ENCODE results near the gene CEP350. TPM values are rescaled to one million over a fixed set of nuclear protein-coding genes. Genes with fewer than 3 reads are reported as not detected.

CEP350 gene
- total RNA-seq, 2 donors from 2014 or later: 41.9 to 43.6 TPM

DNA sequence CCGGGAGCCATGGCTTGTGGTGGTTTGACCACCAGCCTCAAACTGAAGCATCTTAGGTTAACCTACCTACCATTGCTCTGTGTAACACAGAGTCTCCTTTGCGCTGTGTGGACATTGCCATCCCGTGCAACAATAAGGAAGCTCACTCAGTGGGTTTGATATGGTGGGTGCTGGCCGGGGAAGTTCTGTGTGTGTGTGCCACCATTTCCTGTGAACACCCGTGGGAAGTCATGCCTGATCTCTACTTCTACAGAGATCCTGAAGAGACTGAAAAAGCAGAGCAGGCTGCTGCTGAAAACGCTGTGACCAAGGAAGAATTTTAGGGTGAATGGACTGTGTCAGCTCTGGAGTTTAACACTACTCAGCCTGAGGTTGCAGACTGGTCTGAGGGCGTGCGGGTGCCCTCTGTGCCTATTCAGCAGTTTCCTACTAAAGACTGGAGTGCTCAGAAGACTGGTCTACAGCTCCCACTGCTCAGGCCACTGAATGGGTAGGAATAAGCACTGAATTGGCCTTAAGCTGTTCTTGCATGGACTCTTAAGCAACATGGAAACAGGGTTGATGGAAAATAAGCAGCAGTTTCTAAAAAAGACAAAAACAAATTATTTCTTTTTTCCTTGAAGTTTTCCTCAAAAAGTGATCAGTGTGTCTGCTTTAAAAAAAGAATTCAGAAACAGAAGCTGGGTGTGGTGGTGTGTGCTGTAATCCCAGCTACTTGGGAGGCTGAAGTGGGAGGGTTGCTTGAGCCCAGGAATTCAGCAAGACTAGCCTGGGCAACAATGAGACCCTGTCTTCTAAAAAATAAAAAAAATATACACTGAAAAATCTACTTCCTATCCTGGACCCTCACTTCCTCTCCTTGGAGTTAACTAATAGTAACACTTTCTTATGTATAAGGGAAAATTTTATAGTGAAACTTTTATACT, 14.6 kb downstream of the CEP350 start:
- peak overlapping the region in 1 of 2 donors; percentile 67 for H3K27ac Mint-ChIP-seq

DNA sequence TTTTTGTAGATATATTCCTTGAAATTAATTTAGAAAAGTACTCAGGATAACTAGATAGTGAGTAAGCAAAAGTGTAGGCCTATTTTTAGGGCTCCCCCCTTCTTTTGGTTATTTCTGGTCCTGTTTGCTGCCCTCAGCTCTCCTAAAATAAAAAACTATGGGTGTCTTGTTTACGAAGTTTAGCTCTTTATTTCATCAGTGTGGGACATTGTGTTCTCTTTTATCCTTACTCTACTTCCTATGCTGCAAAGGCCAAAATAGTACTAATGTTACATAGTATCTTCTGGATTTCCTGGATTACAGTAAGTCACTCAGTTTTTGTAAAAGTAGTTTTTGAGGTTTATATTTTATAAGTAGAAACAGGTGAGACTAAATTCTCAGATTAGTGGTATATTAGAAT, 15.4 kb downstream of the CEP350 start:
- ATAC-seq (no peak), DNase-seq (ENCODE audit: low spot score in 2 of 2) (no peak)
- Mint-ChIP-seq H3K36me3 (peaks cover 0 to 40% of the 10 kb centered on the region in 2 donors), H3K27ac (no peak overlapping the region), H3K9me3 (peaks cover 0 to 14% of the 10 kb centered on the region in 2 donors)

More for the DNA sequence above, 14.6 kb downstream of the CEP350 start:
- Mint-ChIP-seq H3K36me3 (peaks cover 0 to 43% of the 10 kb centered on the region in 2 donors), H3K9me3 (peaks cover 0 to 17% of the 10 kb centered on the region in 2 donors)
- DNase-seq (ENCODE audit: low spot score in 2 of 2) (no peak), ATAC-seq (no peak)

DNA sequence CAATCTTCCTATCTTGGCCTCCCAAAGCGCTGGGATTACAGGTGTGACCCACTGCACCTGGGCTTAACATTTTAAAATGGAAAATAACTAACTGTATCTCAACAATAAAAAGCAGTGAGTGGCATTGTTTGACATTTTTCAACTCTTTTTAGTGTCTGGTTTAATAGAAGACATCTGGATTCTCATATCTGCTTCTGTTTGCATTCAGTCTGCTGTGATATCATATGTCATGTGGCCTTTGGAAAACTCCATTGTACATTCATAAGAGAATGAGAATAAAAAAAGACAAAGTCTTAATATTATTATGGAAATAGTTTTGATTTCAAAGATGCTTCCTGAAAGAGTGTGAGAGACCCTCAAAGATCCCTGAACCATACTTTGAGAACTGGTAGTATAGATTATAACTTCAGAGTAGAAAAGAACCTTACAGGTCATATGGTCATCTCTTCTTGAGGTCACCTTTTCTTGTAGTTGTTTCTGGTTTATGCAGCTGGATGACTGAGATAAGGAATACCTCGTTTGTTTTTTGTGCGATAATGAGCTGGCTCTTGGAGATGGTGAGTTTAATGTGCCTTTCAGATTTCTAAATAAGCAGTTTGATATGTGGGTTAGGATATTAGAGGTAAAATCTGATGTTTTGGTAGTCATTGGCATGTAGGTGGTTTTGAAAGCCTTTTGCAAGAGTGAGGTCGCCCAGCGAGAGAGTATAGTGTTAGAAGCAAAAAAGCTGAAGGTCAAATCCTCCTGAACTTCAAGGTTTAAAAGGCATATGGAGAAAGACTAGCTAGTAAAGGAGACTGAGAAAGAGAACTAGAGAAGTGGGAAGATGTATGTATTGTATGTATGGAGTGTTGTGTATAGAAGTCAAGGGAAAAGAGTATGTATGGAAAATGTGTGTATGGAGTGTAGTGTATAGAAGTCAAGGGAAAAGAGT, 17.2 kb downstream of the CEP350 start:
- DNase-seq (ENCODE audit: low spot score in 2 of 2): no peak
- peaks cover 0 to 12% of the 10 kb centered on the region in 2 donors for H3K9me3 Mint-ChIP-seq
- peaks cover 0 to 35% of the 10 kb centered on the region in 2 donors for H3K36me3 Mint-ChIP-seq
- ATAC-seq: no peak
- no peak overlapping the region for H3K27ac Mint-ChIP-seq

DNA sequence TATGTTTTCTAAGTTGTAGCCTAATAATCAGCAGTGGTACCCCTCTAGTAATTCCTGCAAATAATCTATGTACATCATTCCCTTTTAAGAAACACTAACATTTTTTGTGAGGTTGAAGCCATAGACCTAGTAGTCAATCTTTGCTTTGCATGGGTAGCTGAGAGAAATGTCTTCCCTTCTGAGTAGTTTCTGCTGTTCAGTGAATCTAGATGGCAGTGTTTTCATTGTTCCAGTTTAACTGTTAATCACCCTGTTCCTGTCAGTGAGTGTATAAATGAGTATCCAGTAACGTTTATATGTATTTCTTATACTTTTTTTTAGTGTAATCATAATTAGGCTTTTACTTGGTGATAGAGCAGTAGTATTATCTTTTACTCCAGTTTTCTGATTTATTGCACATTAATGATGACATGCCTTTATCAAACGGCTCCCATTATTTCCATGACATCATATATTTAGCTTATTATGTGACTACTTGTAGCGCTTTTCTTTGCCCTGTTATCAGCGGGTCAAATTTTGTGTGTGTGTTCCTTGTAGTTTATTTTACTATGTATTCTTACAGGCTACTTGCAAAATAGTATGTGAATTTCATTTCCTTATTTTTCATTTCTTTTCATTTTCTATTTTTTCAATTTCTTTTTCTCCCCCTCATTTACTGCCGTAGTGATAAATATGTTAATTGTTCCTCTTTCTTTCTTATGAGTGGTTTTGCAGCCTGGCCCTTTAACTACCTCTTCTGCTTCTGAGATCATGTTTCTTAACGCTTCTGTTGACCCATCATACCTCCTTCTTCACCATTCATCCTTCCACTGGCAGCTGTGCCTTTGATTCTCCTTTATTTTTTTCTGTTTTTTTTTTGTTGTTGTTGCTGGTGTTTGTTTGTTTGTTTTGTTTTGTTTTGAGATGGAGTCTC, 18.8 kb downstream of the CEP350 start:
- H3K36me3 Mint-ChIP-seq: peaks cover 0 to 35% of the 10 kb centered on the region in 2 donors
- ATAC-seq (no peak), DNase-seq (ENCODE audit: low spot score in 2 of 2) (no peak)
- peak overlapping the region in 1 of 2 donors; percentile 25 for H3K27ac Mint-ChIP-seq
- H3K9me3 Mint-ChIP-seq: peaks cover 0 to 7% of the 10 kb centered on the region in 2 donors

DNA sequence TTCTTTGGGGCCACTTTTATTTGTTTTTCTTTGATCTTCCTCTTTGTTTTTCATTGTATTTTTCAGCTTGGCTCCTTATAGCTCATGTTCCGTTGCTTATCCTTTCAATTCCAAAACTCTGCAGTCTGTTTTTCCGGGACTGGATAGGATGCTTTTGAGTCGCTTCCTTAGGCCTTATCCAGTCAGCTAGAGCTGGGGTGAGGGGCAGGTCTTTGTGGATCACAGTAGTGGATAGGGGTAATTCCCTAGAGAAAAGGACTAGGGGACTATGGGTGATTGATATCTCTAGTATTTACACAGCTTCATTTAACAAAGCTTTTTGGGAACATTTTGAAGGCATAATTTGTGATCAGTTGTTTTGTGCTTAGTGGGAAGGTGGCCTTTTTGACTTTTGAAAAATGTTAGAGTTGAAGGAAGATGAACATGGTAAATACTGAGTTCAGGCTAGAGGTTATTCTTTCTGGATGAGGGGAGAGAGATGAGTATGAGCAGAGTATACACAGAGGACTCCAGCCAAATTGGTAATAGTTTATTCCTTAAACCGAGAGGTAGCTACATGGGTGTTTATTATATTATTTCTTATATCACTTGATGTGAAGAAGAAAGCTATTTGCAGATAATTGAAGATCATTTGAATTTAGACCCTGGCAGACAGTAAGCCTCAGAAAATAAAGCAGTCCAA, 22.5 kb downstream of the CEP350 start:
- peaks cover 0 to 15% of the 10 kb centered on the region in 2 donors for H3K36me3 Mint-ChIP-seq
- H3K27ac Mint-ChIP-seq: peak overlapping the region in 1 of 2 donors; percentile 17
- H3K9me3 Mint-ChIP-seq: peaks cover 3 to 9% of the 10 kb centered on the region in 2 donors
- ATAC-seq (no peak), DNase-seq (ENCODE audit: low spot score in 2 of 2) (no peak)

DNA sequence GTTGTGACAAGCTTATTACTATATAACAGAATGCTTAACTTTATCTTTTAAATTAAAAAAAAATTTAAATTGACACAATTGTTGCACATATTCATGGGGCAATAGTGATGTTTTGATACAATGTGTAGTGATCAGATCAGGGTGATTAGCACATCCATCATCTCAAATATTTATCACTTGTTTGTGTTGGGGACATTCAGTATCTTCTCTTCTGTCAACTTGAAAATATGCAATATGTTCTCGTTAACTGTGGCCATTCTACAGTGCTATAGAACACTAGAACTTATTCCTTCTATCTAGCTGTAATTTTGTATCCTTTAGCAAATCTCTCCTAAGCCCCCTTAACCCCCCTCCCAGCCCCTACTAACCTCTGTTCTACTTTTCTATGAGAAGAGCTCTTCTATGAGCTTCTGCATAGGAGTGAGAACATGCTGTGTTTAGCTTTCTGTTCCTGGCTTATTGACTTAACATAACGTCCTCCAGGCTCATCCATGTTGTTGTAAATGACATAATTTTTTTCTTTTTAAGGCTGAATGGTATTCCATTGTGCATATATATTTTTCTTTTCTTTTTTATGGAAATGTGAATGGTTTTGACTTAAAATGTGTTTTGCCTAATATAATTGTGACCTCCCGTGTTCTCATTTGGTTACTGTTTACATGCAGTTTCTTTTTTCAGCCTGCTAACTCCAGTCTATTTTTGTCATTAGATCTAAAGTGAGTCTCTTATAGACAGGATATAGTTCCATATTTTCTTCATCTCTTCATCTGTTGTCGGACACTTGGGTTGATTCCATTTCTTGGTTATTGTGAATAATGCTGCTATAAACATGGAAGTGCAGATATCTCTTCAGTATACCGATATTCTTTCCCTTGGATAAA, 23.8 kb downstream of the CEP350 start:
- DNase-seq (ENCODE audit: low spot score in 2 of 2): no peak
- H3K36me3 Mint-ChIP-seq: peaks cover 0 to 6% of the 10 kb centered on the region in 2 donors
- ATAC-seq: no peak
- peaks cover 3 to 4% of the 10 kb centered on the region in 2 donors for H3K9me3 Mint-ChIP-seq
- H3K27ac Mint-ChIP-seq: no peak overlapping the region

DNA sequence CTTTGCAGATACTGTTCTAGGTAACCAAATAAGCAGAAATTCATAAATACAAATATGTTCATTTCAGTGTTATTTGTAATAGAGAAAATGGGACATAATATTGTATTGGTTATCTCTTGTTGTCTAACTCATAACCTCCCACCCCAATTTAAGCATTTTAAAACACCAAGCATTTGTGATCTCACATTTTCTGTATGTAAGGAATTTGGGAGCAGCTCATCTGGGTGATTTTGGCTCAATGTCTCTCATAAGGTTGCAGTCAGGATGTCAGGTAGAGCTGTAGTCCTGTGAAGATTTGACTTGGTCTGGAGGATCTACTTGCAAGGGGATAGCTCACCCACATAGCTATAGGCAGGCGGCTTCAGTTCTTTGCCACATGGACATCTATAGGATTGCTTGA, 29.5 kb downstream of the CEP350 start:
- DNase-seq (ENCODE audit: low spot score in 2 of 2): no peak
- ATAC-seq: no peak
- Mint-ChIP-seq H3K9me3 (no peaks in the 10 kb centered on the region), H3K36me3 (no peaks in the 10 kb centered on the region), H3K27ac (no peak overlapping the region)

DNA sequence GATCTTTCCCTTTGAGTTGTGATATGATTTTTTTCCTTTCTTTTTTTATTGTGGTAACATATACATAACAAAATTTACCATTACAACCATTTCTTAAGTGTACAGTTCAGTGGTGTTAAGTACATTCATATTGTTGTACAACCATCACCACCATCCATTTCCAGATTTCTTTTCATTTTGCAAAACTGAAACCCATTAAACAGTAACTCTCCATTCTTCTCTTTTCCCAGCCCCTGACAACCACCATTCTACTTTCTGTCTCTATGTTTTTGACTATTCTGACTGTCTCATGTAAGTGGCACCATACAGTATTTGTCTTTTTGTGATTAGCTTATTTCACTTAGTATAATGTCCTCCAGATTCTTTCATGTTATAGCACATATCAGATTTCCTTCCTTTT, 30.3 kb downstream of the CEP350 start:
- no peak for DNase-seq (ENCODE audit: low spot score in 2 of 2)
- no peaks in the 10 kb centered on the region for H3K9me3 Mint-ChIP-seq
- no peaks in the 10 kb centered on the region for H3K36me3 Mint-ChIP-seq
- ATAC-seq: peak; percentile 24 to 88
- H3K27ac Mint-ChIP-seq: no peak overlapping the region

DNA sequence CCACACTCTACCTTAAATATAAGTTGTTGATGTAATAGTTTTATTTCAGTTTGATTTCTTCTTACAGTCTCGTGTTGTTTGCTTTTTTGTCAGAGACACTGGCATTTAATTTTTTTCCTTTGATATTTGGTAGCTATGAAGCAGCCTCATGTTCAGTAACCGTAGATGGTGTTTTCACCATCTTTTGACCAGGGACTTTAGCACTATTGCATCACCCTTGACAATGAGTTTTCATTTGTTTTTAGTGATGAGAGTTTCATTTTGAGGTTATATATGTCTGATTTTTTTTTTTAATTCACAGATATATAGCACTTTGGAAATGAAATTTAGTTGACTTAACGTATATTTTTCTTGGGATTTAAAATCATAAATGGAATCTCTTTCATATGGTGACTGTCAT, 36.2 kb downstream of the CEP350 start:
- peak in 1 of 2 donors; percentile 37 for ATAC-seq
- peaks cover 0 to 6% of the 10 kb centered on the region in 2 donors for H3K36me3 Mint-ChIP-seq
- DNase-seq (ENCODE audit: low spot score in 2 of 2): no peak
- peak overlapping the region in 1 of 2 donors; percentile 79 for H3K27ac Mint-ChIP-seq
- H3K9me3 Mint-ChIP-seq: no peaks in the 10 kb centered on the region

DNA sequence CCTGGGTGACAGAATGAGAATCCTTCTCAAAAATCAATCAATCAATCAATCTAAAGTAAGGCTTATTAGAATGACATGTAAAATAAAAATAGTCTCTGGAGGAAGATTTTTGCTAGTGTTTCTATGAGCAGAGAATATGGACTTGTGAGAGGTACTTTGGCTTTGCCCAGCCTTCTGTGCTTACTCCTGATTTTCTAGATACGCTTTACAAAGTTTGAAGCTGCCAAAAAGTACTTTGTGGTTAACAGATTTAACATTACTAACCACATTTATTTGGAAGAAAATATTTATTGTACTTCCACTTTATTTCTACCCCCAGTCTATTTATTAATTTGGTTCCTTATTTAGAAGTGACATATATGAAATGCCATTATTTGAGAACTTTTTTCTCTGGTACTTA, 41.0 kb downstream of the CEP350 start:
- DNase-seq (ENCODE audit: low spot score in 2 of 2): no peak
- no peak overlapping the region for H3K27ac Mint-ChIP-seq
- peaks cover 7 to 19% of the 10 kb centered on the region in 2 donors for H3K36me3 Mint-ChIP-seq
- no peak for ATAC-seq
- H3K9me3 Mint-ChIP-seq: no peaks in the 10 kb centered on the region

DNA sequence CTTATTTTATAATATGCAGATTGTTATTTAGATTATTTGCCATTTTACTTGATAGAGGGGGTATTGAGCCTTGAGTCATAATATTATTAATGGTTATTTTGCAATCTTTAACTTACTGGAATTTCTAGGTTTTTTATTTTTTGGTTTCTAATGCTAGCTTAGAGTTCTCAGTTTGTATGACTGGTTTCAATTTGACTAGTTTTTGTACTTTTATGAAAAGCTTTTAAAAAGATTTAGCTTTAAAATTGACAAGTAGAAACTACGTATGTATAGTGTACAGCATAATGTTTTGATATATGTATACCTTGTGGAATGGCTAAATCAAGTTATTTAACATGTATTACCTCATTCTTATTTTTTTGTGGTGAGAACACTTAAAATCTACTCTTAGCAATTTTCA, 41.5 kb downstream of the CEP350 start:
- Mint-ChIP-seq H3K9me3 (no peaks in the 10 kb centered on the region), H3K27ac (peak overlapping the region in 1 of 2 donors; percentile 2), H3K36me3 (peaks cover 7 to 19% of the 10 kb centered on the region in 2 donors)
- DNase-seq (ENCODE audit: low spot score in 2 of 2): no peak
- ATAC-seq: peak in 1 of 2 donors; percentile 63

DNA sequence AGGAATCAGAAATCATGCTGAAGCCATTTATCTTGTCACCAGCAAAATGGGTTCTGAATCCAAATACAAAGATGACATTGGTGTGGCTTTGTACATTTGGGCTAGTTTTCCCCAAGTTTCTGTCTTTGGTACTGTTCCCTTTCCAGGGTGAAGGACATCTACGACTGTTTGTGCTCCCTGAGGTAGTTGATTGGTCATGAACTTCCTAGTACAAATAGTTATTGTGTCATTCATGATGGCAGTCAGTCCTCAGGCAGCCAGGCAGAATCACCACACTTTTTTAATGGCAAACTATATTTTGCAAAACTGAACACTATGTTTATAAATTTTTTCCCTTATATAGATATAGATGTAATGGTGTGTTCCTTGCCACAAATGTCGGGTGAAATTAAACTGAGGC, 46.0 kb downstream of the CEP350 start:
- Mint-ChIP-seq H3K36me3 (peaks cover 7 to 13% of the 10 kb centered on the region in 2 donors), H3K9me3 (no peaks in the 10 kb centered on the region), H3K27ac (no peak overlapping the region)
- DNase-seq (ENCODE audit: low spot score in 2 of 2) (no peak), ATAC-seq (no peak)

DNA sequence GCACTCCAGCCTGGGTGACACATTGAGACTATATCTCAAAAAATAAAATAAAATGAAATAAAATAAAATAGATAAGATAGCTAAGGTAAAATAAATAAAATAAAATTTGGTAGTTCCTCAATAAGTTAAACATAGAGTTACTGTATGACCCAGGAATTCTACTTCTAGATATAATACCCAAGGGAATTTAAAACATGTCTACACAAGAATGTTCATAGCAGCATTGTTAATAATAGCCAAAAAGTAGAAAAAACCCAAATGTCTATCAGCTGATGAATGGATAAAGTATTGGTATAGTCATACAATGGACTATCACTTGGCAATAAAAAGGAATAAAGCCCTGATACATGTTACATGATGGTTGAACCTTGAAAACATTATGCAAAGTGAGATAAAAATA, 47.8 kb downstream of the CEP350 start:
- DNase-seq (ENCODE audit: low spot score in 2 of 2): no peak
- Mint-ChIP-seq H3K36me3 (peaks cover 4 to 16% of the 10 kb centered on the region in 2 donors), H3K27ac (peak overlapping the region in 1 of 2 donors; percentile 29), H3K9me3 (no peaks in the 10 kb centered on the region)
- no peak for ATAC-seq

DNA sequence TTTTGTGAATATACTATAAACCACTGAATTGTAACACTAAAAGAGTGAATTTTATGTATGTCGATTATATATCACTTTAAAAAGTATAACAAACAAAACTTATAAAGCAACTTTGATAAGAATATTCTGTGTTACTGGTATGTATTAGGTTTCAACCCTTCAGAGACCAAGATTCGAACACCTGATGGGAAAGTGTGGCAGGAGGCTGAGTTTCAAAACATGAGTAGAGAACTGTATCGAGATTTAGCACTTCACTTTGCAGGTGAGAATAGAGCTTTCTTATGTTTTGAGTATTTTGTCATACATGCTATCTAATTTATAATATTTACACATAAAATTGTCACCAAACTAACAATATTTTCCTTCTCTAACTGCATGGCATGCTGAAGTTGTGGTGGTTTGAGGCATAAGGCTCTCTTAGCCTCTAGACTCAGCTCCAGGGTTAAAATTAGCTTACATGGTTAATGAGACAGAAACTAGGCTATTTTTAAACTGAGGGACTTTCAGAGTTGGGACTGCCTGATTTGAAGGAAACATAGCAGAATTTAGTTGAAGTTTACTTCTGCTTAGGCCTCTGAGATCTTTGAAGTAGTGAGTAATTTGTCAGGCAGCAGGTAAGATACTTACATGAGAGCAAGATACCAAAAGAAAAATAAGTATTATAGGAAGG, 48.6 kb downstream of the CEP350 start:
- peaks cover 4 to 23% of the 10 kb centered on the region in 2 donors for H3K36me3 Mint-ChIP-seq
- no peak for DNase-seq (ENCODE audit: low spot score in 2 of 2)
- H3K27ac Mint-ChIP-seq: peak overlapping the region in 1 of 2 donors; percentile 29
- H3K9me3 Mint-ChIP-seq: no peaks in the 10 kb centered on the region
- ATAC-seq: no peak

Data from activated naive CD4-positive, alpha-beta T cell treated with anti-CD3 and anti-CD28 coated beads, Interleukin-2, amount 50 U/mL, for 72 hours (primary cell).